Measurements from ENCODE around the gene SPTBN5. TPM values are rescaled to one million over a fixed set of nuclear protein-coding genes. Genes with fewer than 3 reads are reported as not detected.

Gene SPTBN5
- total and polyA plus RNA-seq, 2 donors (not counting 1 experiment from before 2014, with no cell fraction given), result 0.55 to 1.4 TPM

DNA sequence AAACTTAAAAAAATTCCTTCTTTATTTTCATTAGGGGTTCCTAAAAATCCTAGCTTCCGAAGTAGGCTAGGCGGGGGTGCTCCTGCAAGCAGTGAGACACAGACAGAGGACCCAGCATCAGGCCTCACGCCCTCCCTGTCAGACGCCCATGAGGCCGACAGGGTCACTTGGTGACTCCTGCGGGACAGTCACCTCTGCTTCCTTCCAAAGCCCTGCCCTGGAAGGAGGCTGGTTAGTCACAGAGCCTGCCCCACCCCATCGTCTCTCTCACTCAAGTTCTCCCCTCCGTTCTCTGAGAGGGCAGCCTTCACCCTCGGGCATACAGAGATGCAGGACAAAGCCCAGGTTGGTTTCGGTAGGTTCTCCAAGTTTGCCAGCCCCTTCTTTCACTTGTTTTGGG is 39.9 kb upstream of the SPTBN5 start:
- Histone ChIP-seq H3K27ac (ENCODE audit: low read length in 2 of 2) (no peak overlapping the region), H2AFZ (ENCODE audit: insufficient read depth, low read depth, low read length, poor library complexity, severe bottlenecking) (no peak overlapping the region), H3K36me3 (replicated peaks in 1 of 2; ENCODE audit: control extremely low read depth in 1 of 2, control insufficient read depth in 1 of 2, extremely low read depth in 1 of 2, insufficient read depth in 2 of 2, low read length in 1 of 2) (no peaks in the 10 kb centered on the region), H4K20me1 (ENCODE audit: control insufficient read depth, insufficient read depth, low read length, poor library complexity, severe bottlenecking) (no peaks in the 10 kb centered on the region), H3K27me3 (replicated peaks in 1 of 4; ENCODE audit: control extremely low read depth in 1 of 4, control insufficient read depth in 3 of 4, insufficient read depth in 4 of 4, low read length in 3 of 4) (no peaks in the 10 kb centered on the region), H3K4me1 (ENCODE audit: control insufficient read depth in 2 of 2, insufficient read depth in 2 of 2, low read length in 2 of 2) (peaks cover 38 to 59% of the 10 kb centered on the region in 2 donors), H3K4me2 (replicated peaks; ENCODE audit: low read depth, low read length, poor library complexity, severe bottlenecking) (no peak overlapping the region), H3K9me3 (ENCODE audit: control extremely low read depth in 1 of 3, control insufficient read depth in 2 of 3, insufficient read depth in 1 of 3, low read length in 2 of 3) (no peaks in the 10 kb centered on the region), H3K79me2 (ENCODE audit: control insufficient read depth, insufficient read depth, low read length) (peaks cover 24% of the 10 kb centered on the region), H3K9ac (ENCODE audit: low read length) (no peak overlapping the region), H3K4me3 (ENCODE audit: control extremely low read depth in 1 of 5, extremely low read depth in 1 of 5, insufficient read depth in 1 of 5, low read depth in 2 of 5, low read length in 4 of 5) (no peak overlapping the region)
- DNase-seq (no peak), ATAC-seq (ENCODE audit: low read depth) (no peak)
- 98% methylated on average over 6 of the region's 10 CpGs for WGBS (ENCODE audit: insufficient coverage)
- ChIA-PET POLR2A (no interaction called here), CTCF (interaction anchor here (1.0 to 4.2 kb wide), 3 partner anchors 12 to 161 kb away, joined by 3 to 19 read pairs (median 7); partner anchors contain the start of gene MAPKBP1)
- intact Hi-C loops (cut with micrococcal nuclease), result loop anchor here (1.0 kb wide), 1 partner anchor 105 kb away; the partner anchor contains the start of gene JMJD7
- Mint-ChIP-seq H3K4me3 (no peak overlapping the region), H3K27ac (peak overlapping the region; percentile 50), H3K9me3 (ENCODE audit: insufficient read depth) (no peaks in the 10 kb centered on the region), H3K4me1 (peaks cover 54% of the 10 kb centered on the region), H3K27me3 (no peaks in the 10 kb centered on the region)
- TF ChIP-seq EZH2 (IDR thresholded peaks at IDR 0.05; ENCODE audit: borderline replicate concordance, insufficient read depth, low read depth, low read length, poor library complexity, severe bottlenecking), result no peak
- no peak for TF ChIP-seq CTCF (IDR thresholded peaks at IDR 0.05)

DNA sequence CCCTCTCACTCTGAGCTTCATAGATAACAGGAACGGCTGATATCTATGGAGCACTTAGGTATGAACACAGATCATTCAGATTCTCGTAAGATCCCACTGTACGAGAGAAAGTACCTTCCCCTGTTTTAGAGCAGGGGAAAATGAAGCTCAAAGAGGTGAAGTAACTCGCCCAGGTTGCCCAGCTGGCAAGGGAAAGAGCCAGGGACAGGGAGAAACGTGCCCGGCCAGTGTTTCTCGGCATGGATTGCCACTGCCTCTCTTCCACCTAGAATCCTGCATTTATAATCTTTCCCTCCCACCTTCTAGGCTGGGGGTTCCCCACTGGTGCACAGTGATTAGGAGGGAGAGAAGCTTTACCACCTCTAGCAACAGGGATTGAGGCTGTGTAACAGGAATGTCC is 39.5 kb upstream of the SPTBN5 start:
- Histone ChIP-seq H3K79me2 (ENCODE audit: control insufficient read depth, insufficient read depth, low read length) (peaks cover 24% of the 10 kb centered on the region), H3K4me2 (replicated peaks; ENCODE audit: low read depth, low read length, poor library complexity, severe bottlenecking) (no peak overlapping the region), H2AFZ (ENCODE audit: insufficient read depth, low read depth, low read length, poor library complexity, severe bottlenecking) (no peak overlapping the region), H4K20me1 (ENCODE audit: control insufficient read depth, insufficient read depth, low read length, poor library complexity, severe bottlenecking) (no peaks in the 10 kb centered on the region), H3K4me1 (ENCODE audit: control insufficient read depth in 2 of 2, insufficient read depth in 2 of 2, low read length in 2 of 2) (peaks cover 43 to 64% of the 10 kb centered on the region in 2 donors), H3K4me3 (ENCODE audit: control extremely low read depth in 1 of 5, extremely low read depth in 1 of 5, insufficient read depth in 1 of 5, low read depth in 2 of 5, low read length in 4 of 5) (no peak overlapping the region), H3K27ac (ENCODE audit: low read length in 2 of 2) (no peak overlapping the region), H3K9me3 (ENCODE audit: control extremely low read depth in 1 of 3, control insufficient read depth in 2 of 3, insufficient read depth in 1 of 3, low read length in 2 of 3) (no peaks in the 10 kb centered on the region), H3K36me3 (replicated peaks in 1 of 2; ENCODE audit: control extremely low read depth in 1 of 2, control insufficient read depth in 1 of 2, extremely low read depth in 1 of 2, insufficient read depth in 2 of 2, low read length in 1 of 2) (no peaks in the 10 kb centered on the region), H3K27me3 (replicated peaks in 1 of 4; ENCODE audit: control extremely low read depth in 1 of 4, control insufficient read depth in 3 of 4, insufficient read depth in 4 of 4, low read length in 3 of 4) (no peaks in the 10 kb centered on the region), H3K9ac (ENCODE audit: low read length) (no peak overlapping the region)
- DNase-seq (no peak), ATAC-seq (ENCODE audit: low read depth) (no peak)
- POLR2A ChIA-PET, result no interaction called here
- intact Hi-C loops (cut with micrococcal nuclease), result no loop called here
- Mint-ChIP-seq H3K9me3 (ENCODE audit: insufficient read depth) (no peaks in the 10 kb centered on the region), H3K4me1 (peaks cover 59% of the 10 kb centered on the region), H3K4me3 (no peak overlapping the region), H3K27me3 (no peaks in the 10 kb centered on the region), H3K27ac (peak overlapping the region; percentile 26)
- TF ChIP-seq EZH2 (IDR thresholded peaks at IDR 0.05; ENCODE audit: borderline replicate concordance, insufficient read depth, low read depth, low read length, poor library complexity, severe bottlenecking) (no peak), CTCF (IDR thresholded peaks at IDR 0.05) (no peak)
- 80% methylated on average over 1 of the region's 7 CpGs for WGBS (ENCODE audit: insufficient coverage)
- CTCF ChIA-PET, result interaction anchor here (0.9 to 2.6 kb wide), 3 partner anchors 11 to 29 kb away, joined by 3 to 7 read pairs (median 3); no protein-coding TSS in a partner anchor

All from B cell (primary cell).